Endothelial cell of umbilical vein (primary cell): ENCODE data around the gene NDUFS3.

Source experiments
- CTCF ChIP-seq, 2 donors: IDR thresholded peaks; 1 replicate in 1 of 2; 2 replicates in 1 of 2; pipeline ENCODE4 v1.5.1; 2011; ENCODE audit warnings: low read length in 2 of 2, mild to moderate bottlenecking in 2 of 2, moderate library complexity in 2 of 2, control low read depth in 1 of 2, inconsistent platforms in 1 of 2, low read depth in 1 of 2; ENCODE audit not compliant: insufficient read depth in 1 of 2; ENCODE audit errors: extremely low read depth in 1 of 2
- FOS ChIP-seq: IDR thresholded peaks from 2 replicates; pipeline ENCODE4 v1.6.1; 2011; ENCODE audit warnings: mild to moderate bottlenecking, low read length, moderate library complexity, borderline replicate concordance; ENCODE audit not compliant: insufficient read depth
- JUN ChIP-seq: IDR thresholded peaks from 2 replicates; pipeline ENCODE4 v1.6.1; 2011; ENCODE audit warnings: borderline replicate concordance, low read depth; ENCODE audit not compliant: insufficient read length, insufficient read depth
- MYC ChIP-seq: IDR thresholded peaks from one replicate; pipeline ENCODE4 v1.6.1; 2011; ENCODE audit warnings: mild to moderate bottlenecking, low read depth, low read length

- no peak for TF ChIP-seq JUN
- TF ChIP-seq CTCF (IDR thresholded peaks at IDR 0.05; ENCODE audit: extremely low read depth in 1 of 2, insufficient read depth in 1 of 2, low read depth in 1 of 2, low read length in 2 of 2), result no peak
- TF ChIP-seq FOS, result no peak
- TF ChIP-seq MYC, result no peak
Measured at GRCh38 chr11:47571357-47571729, 7.5 kb upstream of the NDUFS3 start.
